Suprapubic skin (tissue), 3 donors: ENCODE data around the gene TBXAS1.

Experiments
- CTCF ChIP-seq, 2 donors: fragments of 200-600 bp in 1 of 2; fragments of 450-650 bp in 1 of 2; sonication (generic) in 1 of 2; IDR thresholded peaks; one replicate each; pipeline ENCODE4 v1.5.1; 2016 to 2019; ENCODE audit warnings: antibody characterized with exemption in 2 of 2, mild to moderate bottlenecking in 1 of 2, moderate library complexity in 1 of 2
- POLR2A ChIP-seq, 2 donors: fragments of 450-650 bp; IDR thresholded peaks; one replicate each; pipeline ENCODE4 v1.6.1; 2017; ENCODE audit warnings: antibody characterized with exemption in 2 of 2, mild to moderate bottlenecking in 2 of 2, moderate library complexity in 2 of 2

- TF ChIP-seq CTCF (IDR thresholded peaks at IDR 0.05) (no peak), POLR2A (IDR thresholded peaks at IDR 0.05) (no peak)
Measured at GRCh38 chr7:139827042-139827441, 2.0 kb upstream of the TBXAS1 start.
